GM23248 (cell line): ENCODE results near the gene TOX2. TPM values are rescaled to one million over a fixed set of nuclear protein-coding genes. Genes with fewer than 3 reads are reported as not detected.

Source experiments
- DNase-seq: peaks from one replicate; pipeline ENCODE4 v3.0.0-alpha.2; 2015
- H2AFZ ChIP-seq: fragments of 200-600 bp; sonication (generic); 2 replicates; pipeline ENCODE4 v1.6.1; 2016; ENCODE audit warnings: antibody characterized with exemption
- H3F3A ChIP-seq: fragments of 200-600 bp; sonication (generic); 2 replicates; pipeline ENCODE4 v1.6.1; 2016; ENCODE audit warnings: mild to moderate bottlenecking, antibody characterized with exemption, mixed run types; ENCODE audit not compliant: insufficient read depth
- H3K27ac ChIP-seq: fragments of 200-600 bp; sonication (generic); 2 replicates; pipeline ENCODE4 v1.5.1; 2016; ENCODE audit warnings: mild to moderate bottlenecking
- H3K27me3 ChIP-seq: fragments of 200-600 bp; sonication (generic); replicated peaks from 2 replicates; pipeline ENCODE4 v1.6.1; 2016; ENCODE audit warnings: mild to moderate bottlenecking; ENCODE audit not compliant: insufficient read depth
- H3K36me3 ChIP-seq: fragments of 200-600 bp; sonication (generic); 2 replicates; pipeline ENCODE4 v1.6.1; 2016; ENCODE audit warnings: low read depth, mild to moderate bottlenecking
- H3K4me1 ChIP-seq: fragments of 200-600 bp; sonication (generic); 2 replicates; pipeline ENCODE4 v1.6.1; 2016; ENCODE audit warnings: mild to moderate bottlenecking; ENCODE audit not compliant: insufficient read depth
- H3K4me2 ChIP-seq: fragments of 200-600 bp; sonication (generic); one replicate; pipeline ENCODE4 v1.6.1; 2016; ENCODE audit warnings: mild to moderate bottlenecking; ENCODE audit not compliant: unreplicated experiment
- H3K4me3 ChIP-seq: fragments of 200-600 bp; sonication (generic); 2 replicates; pipeline ENCODE4 v1.5.1; 2016; ENCODE audit warnings: mild to moderate bottlenecking
- H3K79me2 ChIP-seq: fragments of 200-600 bp; sonication (generic); 2 replicates; pipeline ENCODE4 v1.6.1; 2016; ENCODE audit warnings: mild to moderate bottlenecking; ENCODE audit not compliant: insufficient read depth
- H3K9ac ChIP-seq: fragments of 200-600 bp; sonication (generic); 2 replicates; pipeline ENCODE4 v1.6.1; 2016; ENCODE audit warnings: mild to moderate bottlenecking
- H3K9me2 ChIP-seq: fragments of 200-600 bp; sonication (generic); 2 replicates; pipeline ENCODE4 v1.6.1; 2016; ENCODE audit warnings: mixed run types, mild to moderate bottlenecking, moderate library complexity; ENCODE audit not compliant: insufficient read depth
- H3K9me3 ChIP-seq: fragments of 200-600 bp; sonication (generic); one replicate; pipeline ENCODE4 v1.6.1; 2017; ENCODE audit warnings: low read depth
- H4K20me1 ChIP-seq: fragments of 200-600 bp; sonication (generic); 2 replicates; pipeline ENCODE4 v1.6.0; 2016; ENCODE audit not compliant: insufficient read depth
- EZH2 ChIP-seq: fragments of 200-600 bp; sonication (generic); IDR thresholded peaks from 2 replicates; pipeline ENCODE4 v1.6.1; 2018; ENCODE audit warnings: antibody characterized with exemption, mild to moderate bottlenecking; ENCODE audit not compliant: insufficient read depth, poor library complexity, severe bottlenecking
- EZH2phosphoT487 ChIP-seq: fragments of 200-600 bp; sonication (generic); IDR thresholded peaks from 2 replicates; pipeline ENCODE4 v1.6.1; 2018; ENCODE audit warnings: antibody characterized with exemption, moderate library complexity, mild to moderate bottlenecking, low read depth; ENCODE audit not compliant: insufficient read depth
- whole genome bisulfite sequencing, 2 experiments: methylation state at CpG; one replicate each; pipeline ENCODE4 v1.1.6; 2015 to 2017; ENCODE audit warnings: low lambda C conversion rate in 2 of 2, low coverage in 1 of 2; ENCODE audit errors: missing lambda C conversion rate in 2 of 2; 5-methylcytosine and 5-hydroxymethylcytosine counted together
- in situ Hi-C: fragments of 300-500 bp; cut with MboI; formaldehyde crosslinking; loops from 2 replicates; pipeline ENCODE4 v1.15.0; 2020
- polyA plus RNA-seq: library from polyadenylated mRNA; unstranded; fragments of >200 nt; fragmentation: Nextera tagmentation; extraction: Ambion mirVana; gene quantifications from 2 replicates; pipeline ENCODE4 v1.2.1, GENCODE V29; 2016
- total RNA-seq: library from RNA; depleted of rRNA; stranded (reverse); fragments of >200 nt; shearing (Covaris generic); gene quantifications from 2 replicates; pipeline ENCODE4 v1.2.3, GENCODE V29; 2014

Gene TOX2
- total and polyA plus RNA-seq, 2 experiments from 2014 or later = 0.97 to 15.9 TPM

DNA sequence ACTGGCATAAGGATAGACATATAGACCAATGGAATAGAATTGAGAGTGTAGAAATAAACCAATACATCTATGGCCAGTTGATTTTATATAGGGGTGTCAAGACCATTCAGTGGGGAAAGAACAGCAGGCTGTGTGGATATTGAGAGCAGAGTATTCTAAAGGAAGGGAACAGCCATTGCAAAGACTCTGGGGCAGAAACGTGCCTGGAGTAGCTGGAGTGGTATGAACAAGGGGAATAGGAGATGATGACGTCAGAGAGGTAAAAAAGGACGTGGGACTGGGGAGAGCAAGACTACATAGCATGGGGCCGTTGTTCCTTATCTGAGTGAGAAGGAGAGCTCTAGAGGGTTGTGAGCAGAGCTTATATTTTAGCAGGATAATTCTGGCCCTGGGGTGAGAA, 85.2 kb downstream of the TOX2 start:
- WGBS, 2 experiments = 51 to 57% methylated on average over 4 of the region's 4 CpGs
- H3K9ac ChIP-seq = no peak overlapping the region
- H3K27me3 ChIP-seq = no peaks in the 10 kb centered on the region
- TF ChIP-seq EZH2 (no peak), EZH2phosphoT487 (no peak)
- in situ Hi-C loops = no loop called here
- no peaks in the 10 kb centered on the region for H3K36me3 ChIP-seq
- H3K9me2 ChIP-seq = no peaks in the 10 kb centered on the region
- H3K9me3 ChIP-seq = no peaks in the 10 kb centered on the region
- H3F3A ChIP-seq = no peaks in the 10 kb centered on the region
- H2AFZ ChIP-seq = no peak overlapping the region
- H3K79me2 ChIP-seq = no peaks in the 10 kb centered on the region
- no peak for DNase-seq
- H3K4me3 ChIP-seq = no peak overlapping the region
- no peaks in the 10 kb centered on the region for H3K4me1 ChIP-seq
- no peak overlapping the region for H3K27ac ChIP-seq
- no peaks in the 10 kb centered on the region for H4K20me1 ChIP-seq
- H3K4me2 ChIP-seq = no peak overlapping the region

DNA sequence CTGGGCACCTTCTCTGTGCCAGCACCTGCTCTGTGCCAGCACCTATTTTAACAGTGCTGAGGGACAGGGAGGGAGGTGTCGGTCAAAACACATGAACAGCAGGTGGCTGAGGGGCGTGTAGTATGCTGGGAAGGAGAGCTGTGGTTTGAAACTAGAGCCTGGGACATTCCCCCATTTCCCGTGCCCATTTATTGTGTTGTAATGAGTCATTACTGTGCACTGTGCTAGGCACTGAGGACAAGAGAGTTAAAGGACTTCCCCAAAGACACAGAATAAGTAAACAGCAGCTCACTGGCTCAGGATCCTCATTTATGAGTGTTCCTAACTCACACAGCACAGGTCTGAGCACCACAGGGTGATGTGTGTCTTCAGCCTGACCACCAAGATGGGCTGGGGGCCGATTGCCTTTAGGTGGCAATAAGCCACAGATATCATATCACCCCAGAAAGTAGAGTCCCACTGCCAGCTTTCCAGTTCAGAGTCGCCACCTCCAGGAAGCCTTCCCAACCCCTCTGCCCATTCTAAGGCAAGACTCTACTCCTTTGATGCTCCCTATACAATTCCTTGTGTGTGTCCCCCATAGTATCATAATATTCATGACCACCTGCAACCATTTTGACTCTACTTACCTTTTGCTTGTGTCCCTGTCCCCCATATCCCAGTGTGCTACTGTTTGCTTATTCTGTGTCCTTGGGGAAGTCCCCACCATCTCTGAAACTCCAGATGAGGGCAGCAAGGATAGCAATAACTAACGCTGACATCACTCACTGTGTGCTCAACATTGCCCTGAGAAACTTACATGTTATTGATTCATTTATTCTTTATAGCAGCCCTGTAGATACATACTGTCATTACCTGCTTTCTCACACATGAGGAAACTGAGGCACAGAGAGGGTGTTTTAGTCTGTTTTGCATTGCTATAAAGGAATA, 87.3 kb downstream of the TOX2 start:
- Histone ChIP-seq H3K4me1 (no peaks in the 10 kb centered on the region), H3K27me3 (no peaks in the 10 kb centered on the region), H3K79me2 (no peaks in the 10 kb centered on the region), H3K4me2 (no peak overlapping the region), H4K20me1 (no peaks in the 10 kb centered on the region), H3K36me3 (no peaks in the 10 kb centered on the region), H3K9me2 (no peaks in the 10 kb centered on the region), H3K27ac (no peak overlapping the region), H3K4me3 (no peak overlapping the region), H3K9ac (no peak overlapping the region), H3F3A (no peaks in the 10 kb centered on the region), H2AFZ (no peak overlapping the region), H3K9me3 (no peaks in the 10 kb centered on the region)
- in situ Hi-C loops = no loop called here
- no peak for DNase-seq
- TF ChIP-seq EZH2 (no peak), EZH2phosphoT487 (no peak)
- WGBS, 2 experiments = 50 to 59% methylated on average over 6 of the region's 6 CpGs

DNA sequence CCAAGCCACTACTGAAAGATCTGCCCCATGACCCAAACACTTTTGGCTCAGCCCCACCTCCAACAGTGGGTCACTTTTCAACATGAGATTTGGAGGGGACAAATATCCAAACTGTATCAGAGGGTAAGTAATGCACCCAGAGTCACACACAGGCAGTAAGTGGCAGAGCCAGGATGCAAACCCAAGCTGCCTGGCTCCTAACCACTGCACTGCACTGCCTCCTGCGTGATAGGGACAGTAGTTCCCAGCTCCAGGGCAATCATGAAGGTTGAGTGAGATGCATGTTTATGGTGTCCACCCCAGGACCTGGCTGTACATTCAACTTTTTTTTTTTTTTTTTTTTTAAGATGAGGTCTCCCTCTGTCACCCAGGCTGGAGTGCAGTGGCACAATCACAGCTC, 88.2 kb downstream of the TOX2 start:
- Histone ChIP-seq H3K36me3 (no peaks in the 10 kb centered on the region), H3K9me3 (no peaks in the 10 kb centered on the region), H4K20me1 (no peaks in the 10 kb centered on the region), H3F3A (no peaks in the 10 kb centered on the region), H2AFZ (no peak overlapping the region), H3K4me2 (no peak overlapping the region), H3K9me2 (no peaks in the 10 kb centered on the region), H3K27me3 (no peaks in the 10 kb centered on the region), H3K4me1 (no peaks in the 10 kb centered on the region), H3K9ac (no peak overlapping the region), H3K79me2 (no peaks in the 10 kb centered on the region), H3K27ac (no peak overlapping the region), H3K4me3 (no peak overlapping the region)
- DNase-seq = no peak
- 39 to 41% methylated on average over 1 of the region's 1 CpG for WGBS, 2 experiments
- in situ Hi-C loops = no loop called here
- TF ChIP-seq EZH2phosphoT487 (no peak), EZH2 (no peak)

- H3K9ac ChIP-seq = no peak overlapping the region
- H3K36me3 ChIP-seq = no peaks in the 10 kb centered on the region
- H3K4me1 ChIP-seq = no peaks in the 10 kb centered on the region
- no peak overlapping the region for H3K4me2 ChIP-seq
- no peak overlapping the region for H3K4me3 ChIP-seq
- TF ChIP-seq EZH2 (no peak), EZH2phosphoT487 (no peak)
- in situ Hi-C loops = no loop called here
- H3K27ac ChIP-seq = no peak overlapping the region
- H3K9me2 ChIP-seq = no peaks in the 10 kb centered on the region
- H3K79me2 ChIP-seq = no peaks in the 10 kb centered on the region
- no peaks in the 10 kb centered on the region for H3K27me3 ChIP-seq
- H2AFZ ChIP-seq = no peak overlapping the region
- H3K9me3 ChIP-seq = no peaks in the 10 kb centered on the region
- H3F3A ChIP-seq = no peaks in the 10 kb centered on the region
- no peaks in the 10 kb centered on the region for H4K20me1 ChIP-seq
- 59 to 70% methylated on average over 5 of the region's 5 CpGs for WGBS, 2 experiments
- DNase-seq = no peak
Observed at GRCh38 chr20:44003609-44004008, 89.0 kb downstream of the TOX2 start.
